HepG2 (cell line): ENCODE results near the gene DPH7. TPM values are rescaled to one million over a fixed set of nuclear protein-coding genes. Genes with fewer than 3 reads are reported as not detected.
A peak's percentile ranks its signal among the peaks of the same experiment; 100 is the strongest.

ENCODE experiments used
- GABPA ChIP-seq, 2 experiments: IDR thresholded peaks; 2 replicates each; pipeline ENCODE4 v1.6.1; 2011 to 2016; ENCODE audit warnings: low read depth in 2 of 2, low read length in 1 of 2, missing biosample characterization in 1 of 2, missing genetic modification characterization in 1 of 2
- HNF4G ChIP-seq, 2 experiments: sonication (generic) in 1 of 2; formaldehyde crosslinking in 1 of 2; IDR thresholded peaks; 2 replicates each; pipeline versions ENCODE4 v1.4.0 to v1.6.1; 2011 to 2020; ENCODE audit warnings: borderline replicate concordance in 2 of 2, low read depth in 2 of 2, mild to moderate bottlenecking in 2 of 2, low read length in 1 of 2, missing genetic modification reagents in 1 of 2, moderate library complexity in 1 of 2
- MIER3 ChIP-seq: IDR thresholded peaks from 2 replicates; pipeline ENCODE4 v1.6.1; 2016; ENCODE audit warnings: missing compliant biosample characterization, borderline replicate concordance
- MYPOP ChIP-seq: sonication (generic); formaldehyde crosslinking; IDR thresholded peaks from 2 replicates; pipeline ENCODE4 v1.8.1; 2023; ENCODE audit warnings: mild to moderate bottlenecking, moderate library complexity, missing genetic modification reagents
- ONECUT2 ChIP-seq: sonication (generic); formaldehyde crosslinking; IDR thresholded peaks from 2 replicates; pipeline ENCODE4 v1.4.0; 2020; ENCODE audit warnings: missing genetic modification reagents
- PPARG ChIP-seq: conservative IDR thresholded peaks from 2 replicates; pipeline ENCODE4 v1.6.1; 2016; ENCODE audit warnings: missing biosample characterization, missing genetic modification reagents
- SRF ChIP-seq: IDR thresholded peaks from 2 replicates; pipeline ENCODE4 v1.6.1; 2011; ENCODE audit warnings: mild to moderate bottlenecking, low read depth, low read length, moderate library complexity
- TFDP2 ChIP-seq: sonication (generic); formaldehyde crosslinking; IDR thresholded peaks from 2 replicates; pipeline ENCODE4 v1.4.0; 2020; ENCODE audit warnings: missing genetic modification reagents
- ZFX ChIP-seq: sonication (generic); formaldehyde crosslinking; IDR thresholded peaks from 2 replicates; pipeline ENCODE4 v1.4.0; 2020; ENCODE audit warnings: mild to moderate bottlenecking, low read depth, missing genetic modification reagents, moderate library complexity
- ZKSCAN8 ChIP-seq: IDR thresholded peaks from 2 replicates; pipeline ENCODE4 v1.6.1; 2016; ENCODE audit warnings: borderline replicate concordance, missing genetic modification reagents, missing compliant biosample characterization
- ZNF207 ChIP-seq: fragments of 450-650 bp; IDR thresholded peaks from 2 replicates; pipeline ENCODE4 v1.6.1; 2016; ENCODE audit warnings: antibody characterized with exemption, borderline replicate concordance
- ZNF609 ChIP-seq: sonication (generic); formaldehyde crosslinking; IDR thresholded peaks from 2 replicates; pipeline ENCODE4 v1.4.0; 2020; ENCODE audit warnings: mild to moderate bottlenecking, missing genetic modification reagents, borderline replicate concordance
- ZNF75D ChIP-seq: sonication (generic); formaldehyde crosslinking; IDR thresholded peaks from 2 replicates; pipeline ENCODE4 v1.8.1; 2023; ENCODE audit warnings: missing genetic modification reagents, mild to moderate bottlenecking, borderline replicate concordance
- ZNF788 ChIP-seq: sonication (generic); formaldehyde crosslinking; IDR thresholded peaks from 2 replicates; pipeline ENCODE4 v1.5.0; 2020; ENCODE audit warnings: mild to moderate bottlenecking, missing genetic modification reagents, borderline replicate concordance
- polyA plus RNA-seq, 8 experiments: library from polyadenylated mRNA; depleted of rRNA in 3 of 8; stranded (reverse) in 7 of 8; unstranded in 1 of 8; fragments of >200 nt; fragmentation: Illumina TruSeq in 4 of 8; extraction: Trizol in 4 of 8; gene quantifications; 2 replicates each; pipeline versions ENCODE4 v1.2.1 to v1.2.3, GENCODE V29; 2011 to 2016; ENCODE audit warnings: low read depth in 4 of 8, missing spikeins in 1 of 8, mixed read lengths in 1 of 8; ENCODE audit not compliant: insufficient read depth in 1 of 8
- total RNA-seq, 5 experiments: library from RNA; depleted of rRNA; stranded (reverse); fragments of >200 nt; fragmentation: Illumina TruSeq; extraction: Trizol; gene quantifications; 2 replicates each; pipeline ENCODE4 v1.2.3, GENCODE V29; 2016; ENCODE audit warnings: low read depth in 1 of 5
- TF ChIP-seq, protein P1 (sequence below): sonication (generic); formaldehyde crosslinking; IDR thresholded peaks from 2 replicates; pipeline ENCODE4 v1.9.0; 2022; ENCODE audit warnings: missing genetic modification reagents, mild to moderate bottlenecking, borderline replicate concordance
- TF ChIP-seq, protein P2 (sequence below): sonication (generic); formaldehyde crosslinking; IDR thresholded peaks from 2 replicates; pipeline ENCODE4 v1.4.0; 2020; ENCODE audit warnings: missing genetic modification reagents

The DPH7 gene
- total and polyA plus RNA-seq, 2 of the 13 experiments (the other 11 are each of a cell fraction or from before 2014, with no cell fraction given): 27.6 to 31.6 TPM

DNA sequence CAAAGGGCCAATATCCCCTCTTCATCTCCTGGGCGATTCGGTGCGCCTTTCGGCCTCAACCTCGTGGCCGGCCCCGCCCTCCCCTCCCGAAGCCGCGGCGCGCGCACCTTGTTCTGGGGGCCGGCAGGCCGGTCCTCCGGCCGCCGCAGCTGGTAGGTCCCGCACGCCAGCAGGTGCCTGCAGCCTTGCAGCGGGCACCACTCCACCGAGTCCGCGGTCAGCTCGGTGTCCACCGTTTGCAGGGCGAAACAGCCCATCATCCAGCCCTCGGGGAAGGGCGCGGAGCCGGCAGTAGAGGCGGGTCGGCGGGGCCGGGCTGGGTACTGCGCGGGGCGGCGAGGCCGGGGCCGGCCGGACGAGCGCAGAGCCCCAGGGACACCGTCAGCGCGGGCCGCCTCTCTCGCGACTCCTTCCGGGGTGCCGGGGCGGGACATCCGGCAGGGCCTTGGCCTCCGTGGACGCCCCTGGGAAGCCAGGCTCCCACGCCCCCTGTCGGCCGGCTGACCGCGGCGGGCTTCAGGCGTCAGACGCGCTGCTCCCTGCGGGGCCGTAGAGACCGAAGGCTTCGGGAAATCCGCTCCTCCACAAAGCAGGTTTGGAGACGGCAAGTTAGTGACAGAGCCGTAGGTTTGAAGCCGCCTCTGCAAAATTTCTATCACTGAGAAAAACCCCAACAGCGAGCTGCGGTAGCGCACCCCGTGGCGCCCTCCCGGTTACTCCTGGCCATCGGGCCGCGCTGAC lies at the start of gene DPH7 (continued):
- TF ChIP-seq ZNF609 (CRISPR knock-in tag) (no peak), SRF (no peak), ZFX (CRISPR knock-in tag) (peak; percentile 98), PPARG (CRISPR knock-in tag) (no peak), MYPOP (CRISPR knock-in tag) (no peak; the same call in 1 of the 2 replicates), ZNF207 (no peak), TFDP2 (CRISPR knock-in tag) (peak; percentile 72), ONECUT2 (CRISPR knock-in tag) (0 out of 2 replicates have a peak, but pooled peaks have one; percentile 13), MIER3 (CRISPR knock-in tag) (peak; percentile 56; the same call in 1 of the 2 replicates), ZNF75D (CRISPR knock-in tag) (no peak), GABPA (IDR thresholded peaks at IDR 0.05; ENCODE audit: low read depth, low read length) (peak; percentile 93), GABPA (CRISPR knock-in tag; IDR thresholded peaks at IDR 0.05; ENCODE audit: low read depth) (peak; percentile 90), HNF4G (IDR thresholded peaks at IDR 0.05; ENCODE audit: borderline replicate concordance, low read depth, low read length) (no peak), HNF4G (CRISPR knock-in tag; IDR thresholded peaks at IDR 0.05; ENCODE audit: borderline replicate concordance, low read depth) (no peak), ZKSCAN8 (CRISPR knock-in tag) (no peak), ZNF788 (CRISPR knock-in tag) (peak; percentile 64; the same call in 1 of the 2 replicates)
- TF ChIP-seq, protein P1, sequence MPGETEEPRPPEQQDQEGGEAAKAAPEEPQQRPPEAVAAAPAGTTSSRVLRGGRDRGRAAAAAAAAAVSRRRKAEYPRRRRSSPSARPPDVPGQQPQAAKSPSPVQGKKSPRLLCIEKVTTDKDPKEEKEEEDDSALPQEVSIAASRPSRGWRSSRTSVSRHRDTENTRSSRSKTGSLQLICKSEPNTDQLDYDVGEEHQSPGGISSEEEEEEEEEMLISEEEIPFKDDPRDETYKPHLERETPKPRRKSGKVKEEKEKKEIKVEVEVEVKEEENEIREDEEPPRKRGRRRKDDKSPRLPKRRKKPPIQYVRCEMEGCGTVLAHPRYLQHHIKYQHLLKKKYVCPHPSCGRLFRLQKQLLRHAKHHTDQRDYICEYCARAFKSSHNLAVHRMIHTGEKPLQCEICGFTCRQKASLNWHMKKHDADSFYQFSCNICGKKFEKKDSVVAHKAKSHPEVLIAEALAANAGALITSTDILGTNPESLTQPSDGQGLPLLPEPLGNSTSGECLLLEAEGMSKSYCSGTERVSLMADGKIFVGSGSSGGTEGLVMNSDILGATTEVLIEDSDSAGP: peak; percentile 63; the same call in 1 of the 2 replicates
- TF ChIP-seq, protein P2, sequence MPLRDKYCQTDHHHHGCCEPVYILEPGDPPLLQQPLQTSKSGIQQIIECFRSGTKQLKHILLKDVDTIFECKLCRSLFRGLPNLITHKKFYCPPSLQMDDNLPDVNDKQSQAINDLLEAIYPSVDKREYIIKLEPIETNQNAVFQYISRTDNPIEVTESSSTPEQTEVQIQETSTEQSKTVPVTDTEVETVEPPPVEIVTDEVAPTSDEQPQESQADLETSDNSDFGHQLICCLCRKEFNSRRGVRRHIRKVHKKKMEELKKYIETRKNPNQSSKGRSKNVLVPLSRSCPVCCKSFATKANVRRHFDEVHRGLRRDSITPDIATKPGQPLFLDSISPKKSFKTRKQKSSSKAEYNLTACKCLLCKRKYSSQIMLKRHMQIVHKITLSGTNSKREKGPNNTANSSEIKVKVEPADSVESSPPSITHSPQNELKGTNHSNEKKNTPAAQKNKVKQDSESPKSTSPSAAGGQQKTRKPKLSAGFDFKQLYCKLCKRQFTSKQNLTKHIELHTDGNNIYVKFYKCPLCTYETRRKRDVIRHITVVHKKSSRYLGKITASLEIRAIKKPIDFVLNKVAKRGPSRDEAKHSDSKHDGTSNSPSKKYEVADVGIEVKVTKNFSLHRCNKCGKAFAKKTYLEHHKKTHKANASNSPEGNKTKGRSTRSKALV (CRISPR knock-in tag): no peak
